HepG2 (cell line): Measurements from ENCODE around the gene SGIP1. TPM values are rescaled to one million over a fixed set of nuclear protein-coding genes. Genes with fewer than 3 reads are reported as not detected.

Experiments
- ATAC-seq: fragments of 200-7000 bp; cut with Tn5 transposase; 3 replicates; pipeline ENCODE4 v1.9.1; 2020; ENCODE audit warnings: mild to moderate bottlenecking, moderate library complexity
- BruUV-seq: library from RNA; stranded (reverse); fragments of 400-500 nt; replicated peaks from 2 replicates; lab custom pipeline; 2021; lab: Mats Ljungman, UMichigan
- CTCF ChIA-PET: fragments of 300-600 bp; formaldehyde crosslinking; extraction: SDS; loops from one replicate; lab custom pipeline; 2021; ENCODE audit warnings: low total read pairs, inconsistent platforms, low intra/inter-chr PET ratio; lab: Yijun Ruan, JAX
- POLR2A ChIA-PET: fragments of 350-600 bp; sonication (Branson Sonifier 250); formaldehyde crosslinking; loops from one replicate; lab custom pipeline; 2020; ENCODE audit warnings: antibody characterized with exemption, inconsistent platforms; lab: Yijun Ruan, JAX
- DNase-seq: peaks from one replicate; pipeline ENCODE4 v3.0.0-alpha.2; 2015; ENCODE audit warnings: low spot score
- FAIRE-seq: peaks from 3 replicates; lab custom pipeline; 2011; peaks lifted over from hg19 to GRCh38; lab: Jason Lieb, UNC
- H2AFZ ChIP-seq: one replicate; pipeline ENCODE4 v1.6.1; 2011; ENCODE audit warnings: low read length, inconsistent platforms
- H3K27ac ChIP-seq: fragments of 300-600 bp; 3 replicates; pipeline ENCODE4 v1.8.0; 2011; ENCODE audit warnings: mixed run types, mild to moderate bottlenecking, mixed read lengths, low read length, inconsistent platforms; ENCODE audit not compliant: insufficient read depth; ENCODE audit errors: extremely low read length
- H3K27me3 ChIP-seq, 2 experiments: fragments of 200-600 bp in 1 of 2; 2 replicates in 1 of 2; 3 replicates in 1 of 2; pipeline versions ENCODE4 v1.6.0 to v1.8.0; 2011; ENCODE audit warnings: low read length in 2 of 2, mild to moderate bottlenecking in 2 of 2, moderate library complexity in 2 of 2, inconsistent platforms in 1 of 2; ENCODE audit not compliant: insufficient read depth in 2 of 2, control insufficient read depth in 1 of 2
- H3K36me3 ChIP-seq, 2 experiments: fragments of 200-600 bp in 1 of 2; replicated peaks in 1 of 2; 2 replicates in 1 of 2; 3 replicates in 1 of 2; pipeline versions ENCODE4 v1.5.1 to v1.8.0; 2011; ENCODE audit warnings: low read length in 2 of 2, inconsistent platforms in 1 of 2; ENCODE audit not compliant: insufficient read depth in 2 of 2, control insufficient read depth in 1 of 2
- H3K4me1 ChIP-seq: 2 replicates; pipeline ENCODE4 v1.5.1; 2012; ENCODE audit warnings: low read length, inconsistent platforms; ENCODE audit not compliant: insufficient read depth
- H3K4me2 ChIP-seq: 2 replicates; pipeline ENCODE4 v1.6.0; 2011; ENCODE audit warnings: low read depth, low read length, inconsistent platforms
- H3K4me3 ChIP-seq, 3 experiments: fragments of 200-600 bp in 1 of 3; sonication (generic), shearing (Covaris generic) in 1 of 3; replicated peaks in 1 of 3; 2 replicates each; pipeline ENCODE4 v1.5.1; 2011 to 2016; ENCODE audit warnings: low read length in 3 of 3, inconsistent platforms in 2 of 3, low read depth in 2 of 3, mild to moderate bottlenecking in 2 of 3, control low read depth in 1 of 3, mixed read lengths in 1 of 3; ENCODE audit not compliant: insufficient read depth in 1 of 3
- H3K79me2 ChIP-seq: one replicate; pipeline ENCODE4 v1.6.1; 2011; ENCODE audit warnings: low read length, inconsistent platforms; ENCODE audit not compliant: insufficient read depth
- H3K9ac ChIP-seq: 2 replicates; pipeline ENCODE4 v1.6.0; 2011; ENCODE audit warnings: mild to moderate bottlenecking, low read depth, low read length, inconsistent platforms; ENCODE audit not compliant: insufficient read depth
- H3K9me3 ChIP-seq: 2 replicates; pipeline ENCODE4 v1.5.1; 2012; ENCODE audit warnings: mild to moderate bottlenecking, low read length
- H4K20me1 ChIP-seq: 2 replicates; pipeline ENCODE4 v1.6.0; 2011; ENCODE audit warnings: inconsistent platforms, mild to moderate bottlenecking, low read length, moderate library complexity; ENCODE audit not compliant: insufficient read depth
- GATAD1 ChIP-seq: IDR thresholded peaks from 2 replicates; pipeline ENCODE4 v1.6.1; 2016; ENCODE audit warnings: missing genetic modification reagents, missing compliant biosample characterization
- GTF2F1 ChIP-seq: fragments of 150-350 bp; IDR thresholded peaks from 2 replicates; pipeline ENCODE4 v1.6.1; 2014; ENCODE audit warnings: low read length
- IKZF1 ChIP-seq: fragments of 450-650 bp; IDR thresholded peaks from 2 replicates; pipeline ENCODE4 v1.7.1; 2016
- IRX3 ChIP-seq: sonication (generic); formaldehyde crosslinking; IDR thresholded peaks from 2 replicates; pipeline ENCODE4 v1.8.1; 2023; ENCODE audit warnings: mild to moderate bottlenecking, low read depth, missing genetic modification reagents, borderline replicate concordance
- KLF12 ChIP-seq: sonication (generic); formaldehyde crosslinking; IDR thresholded peaks from 2 replicates; pipeline ENCODE4 v1.4.0; 2020; ENCODE audit warnings: missing genetic modification reagents, borderline replicate concordance
- MEIS1 ChIP-seq: sonication (generic); formaldehyde crosslinking; IDR thresholded peaks from 2 replicates; pipeline ENCODE4 v1.9.0; 2021; ENCODE audit warnings: mild to moderate bottlenecking, missing genetic modification reagents, moderate library complexity, borderline replicate concordance
- NFRKB ChIP-seq: fragments of 450-650 bp; IDR thresholded peaks from 2 replicates; pipeline ENCODE4 v1.6.1; 2017
- TEAD3 ChIP-seq: optimal IDR thresholded peaks from 2 replicates; pipeline ENCODE3; 2016; ENCODE audit warnings: borderline replicate concordance
- XRCC5 ChIP-seq: fragments of 200-400 bp; formaldehyde crosslinking; optimal IDR thresholded peaks from 2 replicates; pipeline ENCODE3; 2017; ENCODE audit warnings: mild to moderate bottlenecking, low read length
- ZNF12 ChIP-seq: sonication (generic); formaldehyde crosslinking; IDR thresholded peaks from 2 replicates; pipeline ENCODE4 v1.5.0; 2020; ENCODE audit warnings: missing genetic modification reagents
- ZNF136 ChIP-seq: sonication (generic); formaldehyde crosslinking; IDR thresholded peaks from 2 replicates; pipeline ENCODE4 v1.8.1; 2022; ENCODE audit warnings: low read depth, mild to moderate bottlenecking, moderate library complexity, missing genetic modification reagents
- ZNF468 ChIP-seq: sonication (generic); formaldehyde crosslinking; IDR thresholded peaks from 2 replicates; pipeline ENCODE4 v1.8.0; 2022; ENCODE audit warnings: mild to moderate bottlenecking, moderate library complexity, missing genetic modification reagents
- ZNF737 ChIP-seq: sonication (generic); formaldehyde crosslinking; IDR thresholded peaks from 2 replicates; pipeline ENCODE4 v1.5.0; 2020; ENCODE audit warnings: missing genetic modification reagents, mild to moderate bottlenecking, borderline replicate concordance
- WGBS: methylation state at CpG from one replicate; pipeline ENCODE4 v1.1.6; 2017; ENCODE audit warnings: low lambda C conversion rate; 5-methylcytosine and 5-hydroxymethylcytosine counted together
- in situ Hi-C: cut with HindIII; loops from 2 replicates; pipeline ENCODE4 v1.10.0; 2017; ENCODE audit warnings: low pct_unique_long_range_greater_than_20kb; ENCODE audit not compliant: extremely low pct_ligation_motif_present
- intact Hi-C: fragments of 100-400 bp; cut with micrococcal nuclease; formaldehyde crosslinking; loops from one replicate; pipeline ENCODE4 v1.10.0; 2022; ENCODE audit not compliant: unreplicated experiment
- polyA plus RNA-seq, 8 experiments: library from polyadenylated mRNA; depleted of rRNA in 3 of 8; stranded (reverse) in 7 of 8; unstranded in 1 of 8; fragments of >200 nt; fragmentation: Illumina TruSeq in 4 of 8; extraction: Trizol in 4 of 8; gene quantifications; 2 replicates each; pipeline versions ENCODE4 v1.2.1 to v1.2.3, GENCODE V29; 2011 to 2016; ENCODE audit warnings: low read depth in 4 of 8, missing spikeins in 1 of 8, mixed read lengths in 1 of 8; ENCODE audit not compliant: insufficient read depth in 1 of 8
- total RNA-seq, 5 experiments: library from RNA; depleted of rRNA; stranded (reverse); fragments of >200 nt; fragmentation: Illumina TruSeq; extraction: Trizol; gene quantifications; 2 replicates each; pipeline ENCODE4 v1.2.3, GENCODE V29; 2016; ENCODE audit warnings: low read depth in 1 of 5
- TF ChIP-seq, protein P1 (sequence below): sonication (generic); formaldehyde crosslinking; IDR thresholded peaks from 2 replicates; pipeline ENCODE4 v1.4.0; 2020; ENCODE audit warnings: mild to moderate bottlenecking, missing genetic modification reagents
- TF ChIP-seq, protein P2 (sequence below), 2 experiments: sonication (generic) in 1 of 2; formaldehyde crosslinking in 1 of 2; IDR thresholded peaks; 2 replicates each; pipeline versions ENCODE4 v1.4.0 to v1.6.1; 2016 to 2020; ENCODE audit warnings: borderline replicate concordance in 1 of 2, low read depth in 1 of 2, mild to moderate bottlenecking in 1 of 2, missing genetic modification reagents in 1 of 2
- TF ChIP-seq, protein P3 (sequence below): sonication (generic); formaldehyde crosslinking; IDR thresholded peaks from 2 replicates; pipeline ENCODE4 v1.4.0; 2020; ENCODE audit warnings: missing genetic modification reagents
- TF ChIP-seq, protein P4 (sequence below), 2 experiments: sonication (generic) in 1 of 2; formaldehyde crosslinking in 1 of 2; IDR thresholded peaks; 2 replicates each; pipeline versions ENCODE4 v1.4.0 to v1.6.1; 2018 to 2020; ENCODE audit warnings: missing genetic modification reagents in 2 of 2, borderline replicate concordance in 1 of 2, low read depth in 1 of 2, mild to moderate bottlenecking in 1 of 2, missing biosample characterization in 1 of 2

The SGIP1 gene
- total and polyA plus RNA-seq, 2 of the 13 experiments (the other 11 are each of a cell fraction or from before 2014, with no cell fraction given) = not detected

DNA sequence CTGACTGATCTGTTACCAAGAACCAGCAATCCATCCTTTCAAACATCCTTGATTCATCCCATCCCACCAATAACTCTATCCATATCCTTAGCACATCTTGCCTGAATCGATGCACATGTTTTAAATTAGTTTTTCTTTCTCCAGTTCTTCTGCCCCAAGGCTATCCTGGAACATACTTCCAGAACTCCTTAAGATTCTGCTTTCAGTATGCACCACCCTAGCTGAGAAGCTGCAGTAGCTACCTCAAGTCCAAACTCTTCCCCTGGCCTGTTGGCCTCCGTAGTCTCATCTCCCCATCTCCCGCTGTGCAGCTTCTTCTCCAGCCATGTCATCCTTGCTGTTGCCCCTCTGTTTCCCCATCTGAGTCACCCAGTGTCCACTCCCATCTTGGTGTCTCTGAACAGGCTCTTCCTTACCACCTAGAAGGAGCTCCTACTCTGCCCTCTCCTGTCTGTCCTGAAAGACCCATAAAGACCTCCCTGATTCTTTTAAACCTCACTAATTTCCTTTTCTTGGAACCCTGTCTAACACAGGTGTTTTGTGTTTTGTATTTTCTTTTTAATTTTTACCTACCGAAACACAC, 108.0 kb downstream of the SGIP1 start:
- no peaks in the 10 kb centered on the region for H3K27me3 ChIP-seq
- no peak for FAIRE-seq
- DNase-seq = no peak
- no peaks in the 10 kb centered on the region for H3K36me3 ChIP-seq
- no peak overlapping the region for H3K4me2 ChIP-seq
- no peak overlapping the region for H3K27ac ChIP-seq
- no peak overlapping the region for H2AFZ ChIP-seq
- in situ Hi-C loops (no loop called here), intact Hi-C loops (no loop called here)
- H3K9me3 ChIP-seq = no peaks in the 10 kb centered on the region
- H4K20me1 ChIP-seq = no peaks in the 10 kb centered on the region
- POLR2A ChIA-PET = no interaction called here
- no peaks in the 10 kb centered on the region for H3K79me2 ChIP-seq
- H3K4me1 ChIP-seq = no peaks in the 10 kb centered on the region
- WGBS = 61% methylated on average over 4 of the region's 4 CpGs
- H3K9ac ChIP-seq = no peak overlapping the region
- no peak overlapping the region for H3K4me3 ChIP-seq
- TF ChIP-seq IRX3 (CRISPR knock-in tag) (no peak), GTF2F1 (no peak), NFRKB (no peak), GATAD1 (CRISPR knock-in tag) (no peak), ZNF468 (CRISPR knock-in tag) (no peak), MEIS1 (CRISPR knock-in tag) (no peak), IKZF1 (no peak), ZNF737 (CRISPR knock-in tag) (no peak), KLF12 (CRISPR knock-in tag) (no peak), ZNF12 (CRISPR knock-in tag) (no peak), XRCC5 (no peak), ZNF136 (CRISPR knock-in tag) (no peak), TEAD3 (no peak)
- TF ChIP-seq, protein P1, sequence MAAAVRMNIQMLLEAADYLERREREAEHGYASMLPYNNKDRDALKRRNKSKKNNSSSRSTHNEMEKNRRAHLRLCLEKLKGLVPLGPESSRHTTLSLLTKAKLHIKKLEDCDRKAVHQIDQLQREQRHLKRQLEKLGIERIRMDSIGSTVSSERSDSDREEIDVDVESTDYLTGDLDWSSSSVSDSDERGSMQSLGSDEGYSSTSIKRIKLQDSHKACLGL = no peak
- TF ChIP-seq, protein P2, sequence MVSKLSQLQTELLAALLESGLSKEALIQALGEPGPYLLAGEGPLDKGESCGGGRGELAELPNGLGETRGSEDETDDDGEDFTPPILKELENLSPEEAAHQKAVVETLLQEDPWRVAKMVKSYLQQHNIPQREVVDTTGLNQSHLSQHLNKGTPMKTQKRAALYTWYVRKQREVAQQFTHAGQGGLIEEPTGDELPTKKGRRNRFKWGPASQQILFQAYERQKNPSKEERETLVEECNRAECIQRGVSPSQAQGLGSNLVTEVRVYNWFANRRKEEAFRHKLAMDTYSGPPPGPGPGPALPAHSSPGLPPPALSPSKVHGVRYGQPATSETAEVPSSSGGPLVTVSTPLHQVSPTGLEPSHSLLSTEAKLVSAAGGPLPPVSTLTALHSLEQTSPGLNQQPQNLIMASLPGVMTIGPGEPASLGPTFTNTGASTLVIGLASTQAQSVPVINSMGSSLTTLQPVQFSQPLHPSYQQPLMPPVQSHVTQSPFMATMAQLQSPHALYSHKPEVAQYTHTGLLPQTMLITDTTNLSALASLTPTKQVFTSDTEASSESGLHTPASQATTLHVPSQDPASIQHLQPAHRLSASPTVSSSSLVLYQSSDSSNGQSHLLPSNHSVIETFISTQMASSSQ (IDR thresholded peaks at IDR 0.05; ENCODE audit: low read depth) = no peak
- TF ChIP-seq, protein P2 (CRISPR knock-in tag; IDR thresholded peaks at IDR 0.05; ENCODE audit: borderline replicate concordance) = no peak
- TF ChIP-seq, protein P3, sequence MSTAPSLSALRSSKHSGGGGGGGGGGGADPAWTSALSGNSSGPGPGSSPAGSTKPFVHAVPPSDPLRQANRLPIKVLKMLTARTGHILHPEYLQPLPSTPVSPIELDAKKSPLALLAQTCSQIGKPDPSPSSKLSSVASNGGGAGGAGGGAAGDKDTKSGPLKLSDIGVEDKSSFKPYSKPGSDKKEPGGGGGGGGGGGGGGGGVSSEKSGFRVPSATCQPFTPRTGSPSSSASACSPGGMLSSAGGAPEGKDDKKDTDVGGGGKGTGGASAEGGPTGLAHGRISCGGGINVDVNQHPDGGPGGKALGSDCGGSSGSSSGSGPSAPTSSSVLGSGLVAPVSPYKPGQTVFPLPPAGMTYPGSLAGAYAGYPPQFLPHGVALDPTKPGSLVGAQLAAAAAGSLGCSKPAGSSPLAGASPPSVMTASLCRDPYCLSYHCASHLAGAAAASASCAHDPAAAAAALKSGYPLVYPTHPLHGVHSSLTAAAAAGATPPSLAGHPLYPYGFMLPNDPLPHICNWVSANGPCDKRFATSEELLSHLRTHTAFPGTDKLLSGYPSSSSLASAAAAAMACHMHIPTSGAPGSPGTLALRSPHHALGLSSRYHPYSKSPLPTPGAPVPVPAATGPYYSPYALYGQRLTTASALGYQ (CRISPR knock-in tag) = no peak
- TF ChIP-seq, protein P4, sequence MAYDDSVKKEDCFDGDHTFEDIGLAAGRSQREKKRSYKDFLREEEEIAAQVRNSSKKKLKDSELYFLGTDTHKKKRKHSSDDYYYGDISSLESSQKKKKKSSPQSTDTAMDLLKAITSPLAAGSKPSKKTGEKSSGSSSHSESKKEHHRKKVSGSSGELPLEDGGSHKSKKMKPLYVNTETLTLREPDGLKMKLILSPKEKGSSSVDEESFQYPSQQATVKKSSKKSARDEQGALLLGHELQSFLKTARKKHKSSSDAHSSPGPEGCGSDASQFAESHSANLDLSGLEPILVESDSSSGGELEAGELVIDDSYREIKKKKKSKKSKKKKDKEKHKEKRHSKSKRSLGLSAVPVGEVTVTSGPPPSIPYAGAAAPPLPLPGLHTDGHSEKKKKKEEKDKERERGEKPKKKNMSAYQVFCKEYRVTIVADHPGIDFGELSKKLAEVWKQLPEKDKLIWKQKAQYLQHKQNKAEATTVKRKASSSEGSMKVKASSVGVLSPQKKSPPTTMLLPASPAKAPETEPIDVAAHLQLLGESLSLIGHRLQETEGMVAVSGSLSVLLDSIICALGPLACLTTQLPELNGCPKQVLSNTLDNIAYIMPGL (CRISPR knock-in tag; IDR thresholded peaks at IDR 0.05; ENCODE audit: borderline replicate concordance in 1 of 2, low read depth in 1 of 2) = no peak
- ATAC-seq = no peak
- CTCF ChIA-PET = no interaction called here
- no TSS peak for BruUV-seq
